ENCODE results near the gene KCNC3.

Gene KCNC3

GRCh38 chr19:50328224-50328872 is 829 bp downstream of the KCNC3 start:
- no peak for DNase-seq (ENCODE audit: low read depth in 2 of 2, low spot score in 1 of 2)

DNA sequence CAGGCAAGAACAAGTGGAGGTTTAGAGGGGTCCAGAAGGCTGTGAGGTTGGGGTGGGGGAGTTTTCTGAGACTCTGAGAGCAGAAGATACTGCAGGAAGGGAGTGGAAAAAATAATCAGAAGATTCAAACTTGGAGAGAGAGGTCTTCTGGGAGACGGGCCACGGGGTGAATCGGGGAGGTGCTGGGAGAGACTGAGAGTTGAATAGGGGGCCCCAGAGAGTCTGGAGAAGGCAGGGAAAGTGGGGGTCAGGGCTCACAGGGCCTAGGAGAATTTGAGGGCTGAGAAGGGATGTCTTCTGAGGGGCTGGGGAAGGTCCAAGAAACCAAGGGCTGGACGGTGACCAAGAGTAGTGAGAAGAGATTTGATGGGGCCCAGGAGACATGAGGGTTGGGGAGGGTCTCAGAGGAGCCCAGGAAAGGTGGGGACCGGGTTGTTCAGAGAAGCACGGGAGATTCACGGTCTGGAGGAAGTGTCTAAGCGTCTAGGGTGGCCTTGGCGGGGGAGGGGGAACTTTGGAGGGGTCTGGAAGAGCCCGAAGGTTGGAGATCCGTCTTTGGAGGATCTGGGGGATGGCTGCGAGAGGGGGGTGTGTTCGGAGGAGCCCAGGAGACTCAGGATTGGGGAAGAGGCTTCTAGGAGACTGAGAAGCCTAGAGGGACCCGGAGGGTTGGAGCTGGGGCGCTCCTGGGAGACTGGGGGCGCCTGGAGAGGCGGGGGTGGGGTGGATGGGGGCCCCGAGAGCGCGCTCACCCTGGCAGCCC is 1.5 kb downstream of the KCNC3 start:
- no peak for DNase-seq (ENCODE audit: low read depth in 2 of 2, low spot score in 1 of 2)

DNA sequence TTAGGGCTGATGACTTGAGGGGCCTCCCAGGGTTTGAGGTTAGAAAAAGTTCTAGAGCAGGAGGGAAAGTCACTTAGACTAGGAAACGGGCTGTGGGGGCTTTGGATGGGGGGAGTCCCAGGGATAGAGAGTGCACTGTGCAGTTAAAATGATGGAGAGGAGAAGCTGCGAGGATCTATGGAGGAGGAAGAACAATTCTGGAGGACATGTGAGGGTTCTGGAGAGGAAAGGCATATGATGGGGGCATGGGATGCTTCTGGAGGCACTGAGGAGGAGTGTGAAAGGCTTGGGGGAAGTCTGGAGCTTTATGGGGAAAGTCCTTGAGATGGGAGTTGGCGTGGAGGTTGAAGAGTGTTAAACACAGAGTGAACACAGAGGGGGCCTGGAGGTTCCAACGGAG is 2.2 kb downstream of the KCNC3 start:
- no peak for DNase-seq (ENCODE audit: low read depth in 2 of 2, low spot score in 1 of 2)

GRCh38 chr19:50326101-50326664 is 3.0 kb downstream of the KCNC3 start:
- no peak for DNase-seq (ENCODE audit: low read depth in 2 of 2, low spot score in 1 of 2)

- peak in 1 of 2 donors; percentile 52 for DNase-seq (ENCODE audit: low read depth in 2 of 2, low spot score in 1 of 2)
Observed at GRCh38 chr19:50325310-50326100, 3.7 kb downstream of the KCNC3 start.

- no peak for DNase-seq (ENCODE audit: low read depth in 2 of 2, low spot score in 1 of 2)
Observed at GRCh38 chr19:50324331-50324730, 4.8 kb downstream of the KCNC3 start.

DNA sequence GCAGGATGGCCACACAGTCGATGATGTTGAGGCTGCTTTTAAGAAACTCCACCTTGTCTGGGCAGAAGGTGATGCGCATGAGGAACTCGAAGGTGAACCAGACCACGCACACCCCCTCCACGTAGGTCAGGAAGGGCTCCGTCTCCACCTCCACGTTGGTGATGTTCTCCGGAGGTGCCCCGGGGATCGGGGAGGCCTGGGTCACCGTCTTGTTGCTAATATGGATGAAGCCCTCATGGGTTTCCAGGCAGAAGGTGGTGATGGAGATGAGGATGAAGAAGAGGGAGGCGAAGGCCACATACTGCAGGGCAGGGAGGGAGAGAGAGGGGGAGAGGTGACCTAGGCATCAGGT is 5.4 kb downstream of the KCNC3 start:
- DNase-seq (ENCODE audit: low read depth in 2 of 2, low spot score in 1 of 2): no peak

- no peak for DNase-seq (ENCODE audit: low read depth in 2 of 2, low spot score in 1 of 2)
Observed at GRCh38 chr19:50322931-50323781, 6.0 kb downstream of the KCNC3 start.

GRCh38 chr19:50322234-50322633 is 6.9 kb downstream of the KCNC3 start:
- no peak for DNase-seq (ENCODE audit: low read depth in 2 of 2, low spot score in 1 of 2)

DNA sequence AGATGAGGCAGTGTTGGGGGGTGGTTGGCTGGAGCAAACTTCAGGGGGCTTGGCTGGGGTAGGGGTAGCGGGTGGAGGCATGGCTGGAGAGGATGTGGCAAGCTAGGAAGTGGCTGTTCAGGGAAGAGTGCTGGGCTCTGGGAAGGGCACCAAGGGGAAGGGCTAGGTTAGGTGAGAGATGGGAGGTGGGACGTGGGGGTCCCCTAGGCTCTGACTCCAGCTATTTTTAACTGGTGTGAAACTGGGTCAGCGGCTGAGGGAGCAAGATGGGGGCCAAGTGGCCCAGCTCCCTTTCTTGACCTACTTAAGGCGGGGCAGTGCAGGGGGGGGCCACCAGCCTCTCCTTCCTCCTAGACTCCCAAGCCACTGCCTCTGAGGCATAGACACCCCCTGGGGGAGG is 7.3 kb downstream of the KCNC3 start:
- no peak for DNase-seq (ENCODE audit: low read depth in 2 of 2, low spot score in 1 of 2)

DNA sequence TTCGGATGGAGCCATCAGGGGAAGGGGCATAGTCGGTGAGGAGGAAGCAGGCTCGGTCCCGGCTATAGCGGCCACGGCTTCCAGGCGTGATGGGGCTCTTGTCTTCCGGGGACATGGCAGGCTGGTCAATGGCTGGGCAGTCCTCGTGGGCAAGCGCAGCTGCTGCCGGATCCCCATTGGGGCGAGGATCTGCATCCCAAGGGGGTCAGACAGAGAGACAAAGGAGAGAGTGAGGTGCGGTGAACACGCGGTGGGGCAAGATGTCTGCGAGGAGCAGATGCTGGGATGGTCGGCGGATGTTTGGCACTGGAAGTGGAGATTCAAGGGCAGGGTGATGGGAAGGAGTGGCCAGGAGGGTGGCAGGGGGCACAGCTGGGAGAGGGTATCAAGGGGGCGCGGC is 8.6 kb downstream of the KCNC3 start:
- DNase-seq (ENCODE audit: low read depth in 2 of 2, low spot score in 1 of 2): no peak

DNA sequence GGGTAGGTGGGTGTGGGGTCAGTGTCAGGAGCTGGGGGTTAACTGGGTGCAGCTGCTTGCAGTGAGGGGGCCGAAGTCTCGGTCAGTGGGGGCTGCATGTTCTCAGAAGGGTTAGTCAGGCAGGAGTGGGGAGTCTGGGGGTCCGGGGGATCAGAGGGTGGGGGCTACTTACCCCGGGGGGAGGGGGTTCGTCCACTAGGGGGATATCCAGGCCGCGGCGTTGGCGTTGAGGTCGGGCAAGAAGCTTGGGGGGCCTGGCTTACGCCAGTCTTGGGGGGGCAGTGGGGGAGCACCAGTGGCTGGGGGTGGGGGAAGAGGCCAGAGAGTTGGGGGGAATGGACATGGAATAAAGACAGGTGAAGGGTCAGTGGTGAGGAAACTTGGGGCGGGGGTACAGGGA is 9.1 kb downstream of the KCNC3 start:
- no peak for DNase-seq (ENCODE audit: low read depth in 2 of 2, low spot score in 1 of 2)

DNA sequence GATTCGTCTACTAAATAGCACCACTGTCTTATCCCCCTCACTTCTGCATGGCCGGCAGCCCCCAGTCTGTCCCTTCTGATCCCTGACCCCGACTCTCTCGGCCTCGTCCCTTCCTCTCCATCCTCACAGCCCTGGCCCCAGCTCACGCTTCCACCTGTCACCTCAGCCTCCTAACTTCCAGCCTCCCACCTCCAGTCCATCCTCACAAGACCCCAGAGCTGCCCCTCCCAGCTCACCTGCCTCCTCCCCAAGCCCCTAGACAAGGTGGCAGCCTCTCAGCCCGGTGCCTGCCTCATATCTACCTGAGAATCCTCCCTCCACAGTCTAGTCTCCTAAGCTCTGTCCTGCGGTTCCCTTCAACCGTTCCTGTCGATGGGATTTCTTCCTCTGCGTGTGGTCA is 10.0 kb downstream of the KCNC3 start:
- DNase-seq (ENCODE audit: low read depth in 2 of 2, low spot score in 1 of 2): no peak

GRCh38 chr19:50318438-50318837 is 10.7 kb downstream of the KCNC3 start:
- DNase-seq (ENCODE audit: low read depth in 2 of 2, low spot score in 1 of 2): no peak

DNA sequence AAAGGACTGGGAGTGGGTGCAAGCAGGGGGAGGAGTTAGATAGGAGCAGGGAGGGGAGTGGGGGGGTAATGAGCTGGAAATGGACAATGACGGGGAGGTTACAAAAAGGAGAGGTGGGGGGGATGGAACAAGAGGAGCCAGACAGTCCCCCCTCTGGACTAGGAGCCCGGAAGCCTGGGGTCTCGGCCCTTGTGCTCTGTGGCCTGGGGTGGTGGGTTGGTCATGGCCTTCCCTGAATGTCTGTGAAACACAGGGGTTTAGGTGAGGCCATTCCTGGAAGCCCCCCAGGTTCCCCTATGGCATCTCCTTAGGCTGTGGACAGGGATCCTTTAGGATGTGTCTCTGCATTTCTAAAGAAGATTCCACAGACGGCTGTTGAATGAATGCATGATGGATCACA is 12.1 kb downstream of the KCNC3 start:
- DNase-seq (ENCODE audit: low read depth in 2 of 2, low spot score in 1 of 2): no peak

GRCh38 chr19:50315773-50316448 is 13.3 kb downstream of the KCNC3 start:
- no peak for DNase-seq (ENCODE audit: low read depth in 2 of 2, low spot score in 1 of 2)

DNA sequence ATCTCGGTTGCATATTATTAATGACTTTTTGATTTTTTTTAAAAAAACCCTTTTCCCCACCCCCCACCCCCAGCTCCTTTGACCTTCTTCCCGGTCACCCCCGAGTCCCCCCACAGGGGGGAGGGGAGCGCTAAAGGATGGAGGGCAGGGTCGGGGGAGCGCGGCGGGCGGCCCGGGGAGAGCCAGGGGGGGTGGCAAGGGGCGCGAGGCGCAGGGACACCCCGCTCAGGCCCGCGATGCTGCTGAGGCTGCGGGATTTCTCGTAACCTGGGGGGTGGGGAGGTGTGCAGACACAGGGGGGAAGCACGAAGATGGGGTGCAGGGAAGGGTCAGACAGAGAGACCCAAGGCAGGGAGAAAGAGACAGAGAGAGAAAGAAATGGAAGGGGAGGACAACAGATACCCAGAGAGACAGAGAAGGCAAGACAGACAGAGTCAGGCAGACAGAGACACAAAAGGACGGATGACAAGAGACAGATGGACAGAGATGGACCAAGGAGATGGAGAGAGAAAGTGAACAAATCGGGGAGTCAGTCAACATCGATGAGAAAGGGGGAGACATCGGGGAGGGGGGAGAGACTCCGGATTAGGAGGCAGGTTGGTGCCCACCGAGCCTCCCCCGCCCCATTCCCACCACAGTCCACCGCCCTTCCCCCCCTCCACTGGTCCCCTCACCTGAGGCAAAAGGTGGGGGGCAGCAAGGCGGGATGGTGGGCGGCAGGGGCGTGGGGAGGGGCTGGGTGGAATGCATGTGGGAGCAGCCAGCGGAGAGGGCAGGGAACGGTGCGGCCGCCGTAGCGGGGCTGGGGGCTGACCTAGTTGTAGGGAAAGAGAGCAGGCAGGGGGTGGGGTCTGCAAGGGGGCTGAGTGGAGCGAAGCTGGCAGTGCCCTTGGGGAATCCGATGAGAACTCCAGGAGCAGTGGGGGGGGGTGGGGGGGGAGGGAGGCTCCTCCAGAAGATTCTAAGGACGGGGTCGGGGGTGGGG is 14.2 kb downstream of the KCNC3 start:
- DNase-seq (ENCODE audit: low read depth in 2 of 2, low spot score in 1 of 2): no peak

GRCh38 chr19:50313812-50314536 is 15.2 kb downstream of the KCNC3 start:
- no peak for DNase-seq (ENCODE audit: low read depth in 2 of 2, low spot score in 1 of 2)

Data from stimulated activated CD8-positive, alpha-beta memory T cell treated with anti-CD3 and anti-CD28 coated beads, Interleukin-4, amount 100 ng/mL, for 1 hour (primary cell).